ENCODE results near the gene PLEKHH1.

PLEKHH1 gene

DNA sequence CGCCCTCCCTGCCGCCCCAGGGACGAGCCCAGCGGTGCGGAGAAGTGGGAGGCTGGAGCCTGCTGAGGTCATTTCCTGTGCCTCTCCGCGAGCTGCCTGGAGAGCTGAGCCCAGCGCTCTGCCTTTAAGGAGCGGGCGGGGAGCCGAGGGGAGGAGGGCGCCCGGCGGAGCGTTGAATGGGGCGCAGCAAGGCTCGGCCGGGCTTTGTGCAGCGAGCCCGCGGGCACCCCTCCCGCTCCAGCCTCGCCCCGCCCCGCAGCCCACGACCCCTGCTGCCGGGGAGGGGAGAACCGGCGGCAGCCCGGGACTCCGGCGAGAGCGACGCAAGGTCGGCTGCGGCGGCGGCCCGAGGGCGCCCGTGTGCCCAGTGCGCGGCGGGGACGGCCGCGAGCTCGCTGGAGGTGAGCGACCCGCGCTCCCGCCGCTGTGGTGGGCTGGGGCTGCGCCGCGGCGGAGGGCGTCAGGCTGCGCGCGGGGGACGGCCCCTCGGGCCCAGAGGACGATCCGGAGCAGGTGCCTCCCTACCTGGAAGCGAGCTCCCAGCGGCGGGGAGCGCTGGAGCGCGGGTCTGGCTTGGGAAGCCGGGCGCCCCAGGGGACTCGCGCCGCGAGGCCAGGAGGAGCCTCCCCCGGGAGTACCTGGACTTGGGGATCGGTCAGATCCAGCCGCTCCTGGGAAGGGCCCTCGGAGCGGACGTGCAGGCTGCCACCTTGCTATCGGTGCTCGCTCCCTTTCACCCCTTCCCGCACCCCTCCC, at the start of gene PLEKHH1:
PLEKHH1 (plus strand) TSS at position 293 of the 756 bp plus-strand sequence. CDS start 8,578 bp downstream, outside the sequence.
- peak within 1 kb of the TSS; percentile 70 for H3K4me3 ChIP-seq (ENCODE audit: low read depth, low read length)

- H3K4me3 ChIP-seq (ENCODE audit: low read depth, low read length): no peak overlapping the region
Observed at GRCh38 chr14:67483579-67484285, 49.4 kb upstream of the PLEKHH1 start.

DNA sequence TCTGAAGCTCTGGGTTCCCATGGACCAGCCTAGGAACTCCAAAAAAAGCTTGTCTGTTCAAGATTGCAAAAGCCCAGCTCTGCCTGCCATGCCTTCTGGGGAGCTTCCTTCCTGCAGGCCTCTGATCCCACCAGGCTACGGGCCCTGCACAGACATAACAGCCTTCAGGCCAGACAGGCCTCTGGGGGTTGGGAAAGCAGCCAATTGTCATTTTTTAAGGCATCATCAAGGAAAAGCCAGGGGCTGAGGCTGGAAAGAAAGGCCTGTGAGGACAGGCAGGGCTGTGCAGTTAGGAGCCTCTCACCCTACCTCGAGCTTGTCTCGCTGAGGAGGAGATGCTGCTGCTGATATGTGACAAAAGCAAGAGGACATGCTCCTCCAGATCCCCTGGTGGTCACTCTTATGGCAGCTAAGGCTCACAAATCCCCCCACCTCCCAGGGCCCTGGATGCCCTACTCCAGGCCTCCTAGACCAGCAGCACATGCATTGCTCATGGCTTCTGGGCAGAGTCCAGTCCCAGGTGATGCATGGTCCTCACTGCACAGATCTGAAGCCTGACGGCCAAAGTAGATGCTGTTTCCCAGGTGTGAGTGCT, 47.5 kb upstream of the PLEKHH1 start:
- no peak overlapping the region for H3K4me3 ChIP-seq (ENCODE audit: low read depth, low read length)

- no peak overlapping the region for H3K4me3 ChIP-seq (ENCODE audit: low read depth, low read length)
Observed at GRCh38 chr14:67486890-67487289, 46.2 kb upstream of the PLEKHH1 start.

DNA sequence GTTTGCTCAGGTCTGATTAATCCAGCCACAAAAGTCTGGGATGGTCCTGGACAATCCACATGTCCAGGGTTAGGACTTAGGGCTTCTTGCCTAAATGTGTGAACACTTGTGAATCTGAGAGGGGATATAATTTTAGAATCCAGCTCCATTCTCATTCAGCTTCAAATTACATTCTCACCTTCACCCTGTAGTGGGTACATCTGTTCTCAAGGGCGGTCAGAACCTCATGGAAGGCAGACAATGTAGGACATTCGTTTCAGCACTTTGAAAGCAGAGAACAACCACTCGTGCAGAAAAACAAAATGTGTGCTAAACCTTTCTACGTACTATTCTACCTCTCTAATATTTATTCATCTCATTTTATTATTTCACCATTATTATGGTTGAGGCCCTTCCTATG, 45.8 kb upstream of the PLEKHH1 start:
- no peak overlapping the region for H3K4me3 ChIP-seq (ENCODE audit: low read depth, low read length)

GRCh38 chr14:67487937-67488893, 44.9 kb upstream of the PLEKHH1 start, which contains the start of gene TMEM229B:
Gene TMEM229B, minus strand, starts transcription at chr14:67488721. Its CDS starts 14,798 bp downstream, at chr14:67473923.
- no peak within 1 kb of the TSS for H3K4me3 ChIP-seq (ENCODE audit: low read depth, low read length)

DNA sequence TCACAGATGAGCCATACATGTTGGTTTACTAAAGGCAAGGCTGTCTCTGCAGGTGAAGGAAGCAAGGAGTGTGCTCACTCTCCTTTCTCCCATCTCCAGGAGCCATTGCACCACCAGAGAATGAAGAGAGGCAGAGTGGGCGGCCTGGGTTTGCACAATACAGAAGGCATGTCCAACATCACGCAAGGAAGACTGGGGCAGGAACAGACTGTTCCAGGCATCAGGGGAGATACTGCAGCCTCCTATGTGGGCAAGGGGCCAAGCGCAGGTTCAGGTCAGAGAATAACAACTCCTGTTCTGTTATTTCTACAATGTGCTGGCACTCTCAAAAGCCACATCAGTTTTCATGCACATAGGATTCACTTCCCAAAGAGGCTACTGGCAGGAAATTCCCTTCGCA, 42.9 kb upstream of the PLEKHH1 start:
- no peak overlapping the region for H3K4me3 ChIP-seq (ENCODE audit: low read depth, low read length)

DNA sequence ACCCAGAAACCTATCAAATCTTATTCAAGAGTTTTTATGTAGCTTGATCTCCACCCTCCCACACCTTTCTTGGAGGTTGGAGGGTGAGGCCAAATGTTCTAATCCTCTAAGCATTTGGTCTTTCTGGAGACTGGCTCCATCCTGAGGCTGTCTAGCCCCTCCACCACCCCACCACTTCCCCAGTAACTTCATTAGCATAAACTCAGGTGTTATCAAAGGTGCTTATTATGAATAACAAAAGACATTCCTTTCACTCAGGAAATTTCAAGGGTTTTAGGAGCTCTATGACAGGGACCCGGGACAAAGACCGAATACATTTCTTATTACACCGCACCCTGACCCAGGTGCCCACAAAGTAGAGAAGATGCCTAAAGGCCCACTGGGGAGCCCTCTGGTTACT, 41.8 kb upstream of the PLEKHH1 start:
- H3K4me3 ChIP-seq (ENCODE audit: low read depth, low read length): no peak overlapping the region

DNA sequence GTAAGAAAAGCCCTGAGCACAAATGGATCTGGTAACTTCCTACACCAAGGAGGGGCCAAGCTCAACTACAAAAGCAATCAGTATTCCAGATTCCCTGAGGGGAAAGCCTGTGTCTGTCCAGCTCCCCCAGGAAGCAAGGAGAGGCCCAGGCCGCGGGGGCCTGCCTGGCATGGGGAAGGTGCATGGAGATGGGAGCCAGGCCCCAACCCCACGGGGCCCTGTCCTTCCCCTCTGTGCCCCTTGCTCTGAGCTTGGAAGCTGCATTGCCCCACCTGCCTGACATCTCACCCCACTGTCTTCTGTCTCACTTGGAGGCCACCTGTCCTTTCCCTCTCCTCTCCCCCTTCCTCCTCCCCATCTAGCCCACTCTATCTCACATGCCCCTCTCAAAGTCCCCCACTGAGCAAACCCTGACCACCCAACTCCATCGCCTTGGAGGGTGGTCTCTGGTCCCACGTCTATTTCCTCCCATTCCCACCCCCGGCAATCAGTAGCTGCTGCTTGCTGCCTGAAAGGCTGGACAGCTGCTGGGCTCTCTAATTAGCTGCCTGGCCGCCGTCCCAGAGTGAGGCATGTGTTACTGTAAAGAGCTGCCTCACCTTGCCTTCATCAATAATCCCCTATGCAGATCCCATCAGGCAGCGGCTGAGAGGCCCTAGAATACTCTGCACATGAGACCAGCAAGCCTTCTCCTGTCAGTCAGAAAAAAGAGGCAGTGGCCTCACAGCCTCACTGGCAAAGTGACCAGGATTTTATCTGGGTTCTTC, 41.2 kb upstream of the PLEKHH1 start:
- no peak overlapping the region for H3K4me3 ChIP-seq (ENCODE audit: low read depth, low read length)

- H3K4me3 ChIP-seq (ENCODE audit: low read depth, low read length): no peak overlapping the region
Observed at GRCh38 chr14:67492538-67492937, 40.6 kb upstream of the PLEKHH1 start.

GRCh38 chr14:67493092-67493717, 39.9 kb upstream of the PLEKHH1 start:
- no peak overlapping the region for H3K4me3 ChIP-seq (ENCODE audit: low read depth, low read length)

DNA sequence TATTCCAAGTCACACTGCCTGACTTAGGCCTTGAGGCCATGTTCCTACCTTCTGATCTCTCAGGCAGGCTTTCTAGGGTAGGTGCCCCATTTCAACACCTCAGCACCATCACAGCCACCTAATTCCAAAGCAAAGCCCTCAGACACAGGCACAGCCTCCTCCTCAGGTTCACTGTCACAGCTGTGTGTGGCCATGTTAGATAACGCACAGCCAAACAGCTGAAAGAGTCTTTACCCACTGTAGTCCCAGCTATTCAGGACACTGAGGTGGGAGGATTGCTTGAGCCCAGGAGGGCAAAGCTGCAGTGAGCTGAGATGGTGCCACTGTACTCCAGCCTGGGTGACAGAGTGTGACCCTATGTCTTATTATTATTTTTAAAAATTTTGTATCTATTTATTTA, 37.3 kb upstream of the PLEKHH1 start:
- no peak overlapping the region for H3K4me3 ChIP-seq (ENCODE audit: low read depth, low read length)

- no peak overlapping the region for H3K4me3 ChIP-seq (ENCODE audit: low read depth, low read length)
Observed at GRCh38 chr14:67497216-67497615, 35.9 kb upstream of the PLEKHH1 start.

DNA sequence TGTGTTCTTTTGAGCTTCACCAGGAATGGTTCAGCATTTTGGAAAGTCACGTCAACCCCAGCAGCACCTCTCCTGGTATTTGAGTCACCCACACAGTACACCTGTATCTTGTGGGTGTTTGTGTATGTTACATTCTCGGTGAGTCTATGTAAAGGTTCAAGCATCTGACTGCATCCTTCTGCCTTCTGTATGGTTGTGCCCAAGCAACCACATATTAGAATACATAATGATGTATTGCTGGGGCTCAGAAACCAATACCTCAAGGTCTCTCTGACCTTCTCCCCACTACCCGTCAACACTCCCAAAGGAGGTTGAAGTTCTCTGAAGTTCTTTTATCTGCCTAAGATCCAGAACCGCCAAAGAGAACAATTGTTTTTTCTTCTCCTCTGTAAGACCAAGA, 35.4 kb upstream of the PLEKHH1 start:
- H3K4me3 ChIP-seq (ENCODE audit: low read depth, low read length): no peak overlapping the region

DNA sequence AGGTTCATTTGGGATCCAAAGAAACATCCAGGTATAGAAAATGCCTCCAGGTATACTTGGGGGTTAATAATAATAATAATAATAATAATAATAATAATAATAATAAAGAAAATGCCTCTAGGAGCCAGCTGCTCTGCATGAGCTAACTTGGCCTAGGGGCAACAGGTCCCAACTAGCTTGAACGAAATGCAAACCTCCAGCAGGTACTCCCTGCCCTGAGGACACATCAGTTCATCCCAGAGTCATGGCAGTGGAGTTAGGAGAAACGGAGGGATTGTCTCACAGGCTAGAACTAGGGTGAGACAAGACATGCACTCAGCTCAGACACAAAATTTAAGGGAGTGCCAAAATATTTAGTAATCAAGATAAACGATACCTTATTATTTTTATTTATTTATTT, 32.1 kb upstream of the PLEKHH1 start:
- H3K4me3 ChIP-seq (ENCODE audit: low read depth, low read length): no peak overlapping the region

DNA sequence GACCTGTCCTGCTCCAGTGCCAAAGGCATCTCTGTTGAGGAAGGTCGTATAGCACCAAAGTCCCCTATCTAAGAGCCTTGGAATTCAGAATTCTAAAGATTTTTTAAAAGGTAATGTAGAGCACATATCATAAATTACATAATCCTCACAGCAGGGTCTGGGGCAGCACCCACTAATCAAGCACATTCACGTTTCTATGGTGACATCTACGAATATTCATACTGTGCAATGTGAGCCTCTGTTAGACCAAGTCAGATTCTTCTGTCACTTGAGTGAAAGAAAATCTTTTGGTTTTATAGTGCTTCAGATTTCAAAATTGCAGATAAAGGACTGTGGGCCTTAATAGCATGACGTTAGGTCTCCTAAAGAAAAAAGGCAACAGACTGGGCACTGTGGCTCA, 31.4 kb upstream of the PLEKHH1 start:
- H3K4me3 ChIP-seq (ENCODE audit: low read depth, low read length): no peak overlapping the region

- no peak overlapping the region for H3K4me3 ChIP-seq (ENCODE audit: low read depth, low read length)
Observed at GRCh38 chr14:67502867-67503266, 30.2 kb upstream of the PLEKHH1 start.

GRCh38 chr14:67503331-67503730, 29.8 kb upstream of the PLEKHH1 start:
- H3K4me3 ChIP-seq (ENCODE audit: low read depth, low read length): no peak overlapping the region

GRCh38 chr14:67505254-67505653, 27.8 kb upstream of the PLEKHH1 start:
- H3K4me3 ChIP-seq (ENCODE audit: low read depth, low read length): no peak overlapping the region

- H3K4me3 ChIP-seq (ENCODE audit: low read depth, low read length): no peak overlapping the region
Observed at GRCh38 chr14:67508956-67509355, 24.1 kb upstream of the PLEKHH1 start.
